Measurements from ENCODE around the gene COLEC12. TPM values are rescaled to one million over a fixed set of nuclear protein-coding genes. Genes with fewer than 3 reads are reported as not detected.

Gene COLEC12
- total RNA-seq, 1 experiment from 2014 or later, result not detected

GRCh38 chr18:355678-356077 lies 144.8 kb downstream of the COLEC12 start:
- no peak overlapping the region for H3K4me2 ChIP-seq
- no peaks in the 10 kb centered on the region for H3K4me1 ChIP-seq (replicated peaks; ENCODE audit: insufficient read depth)
- H3K79me2 ChIP-seq (ENCODE audit: low read depth), result no peaks in the 10 kb centered on the region
- H3K27me3 ChIP-seq (ENCODE audit: insufficient read depth, low read depth), result peaks cover 92% of the 10 kb centered on the region
- TF ChIP-seq CTCF (conservative IDR thresholded peaks at IDR 0.05), result no peak
- TF ChIP-seq EZH2 (IDR thresholded peaks at IDR 0.05; ENCODE audit: low read depth), result no peak
- ChIA-PET CTCF (no interaction called here), POLR2A (ENCODE audit: unreplicated experiment) (no interaction called here)
- no peaks in the 10 kb centered on the region for H3K9me3 ChIP-seq (ENCODE audit: insufficient read depth, low read depth)
- no peak overlapping the region for H2AFZ ChIP-seq
- no peak overlapping the region for H3K27ac ChIP-seq
- H4K20me1 ChIP-seq (ENCODE audit: insufficient read depth), result no peaks in the 10 kb centered on the region
- H3K4me3 ChIP-seq, result no peak overlapping the region
- H3F3A ChIP-seq (ENCODE audit: insufficient read depth, low read depth), result no peaks in the 10 kb centered on the region
- BruUV-seq (replicated peaks), result no TSS peak
- no peaks in the 10 kb centered on the region for H3K36me3 ChIP-seq (ENCODE audit: low read depth)
- intact Hi-C loops (cut with micrococcal nuclease; ENCODE audit: unreplicated experiment), result no loop called here
- no peak for DNase-seq
- no peaks in the 10 kb centered on the region for H3K9me2 ChIP-seq (ENCODE audit: insufficient read depth)

- BruUV-seq (replicated peaks), result no TSS peak
- H3K4me1 ChIP-seq (replicated peaks; ENCODE audit: insufficient read depth), result no peaks in the 10 kb centered on the region
- POLR2A ChIA-PET (ENCODE audit: unreplicated experiment), result no interaction called here
- no peaks in the 10 kb centered on the region for H3K9me3 ChIP-seq (ENCODE audit: insufficient read depth, low read depth)
- CTCF ChIA-PET, result no interaction called here
- H4K20me1 ChIP-seq (ENCODE audit: insufficient read depth), result no peaks in the 10 kb centered on the region
- TF ChIP-seq CTCF (conservative IDR thresholded peaks at IDR 0.05) (no peak), EZH2 (IDR thresholded peaks at IDR 0.05; ENCODE audit: low read depth) (no peak)
- no peak overlapping the region for H3K4me2 ChIP-seq
- H3K9me2 ChIP-seq (ENCODE audit: insufficient read depth), result no peaks in the 10 kb centered on the region
- H3K27me3 ChIP-seq (ENCODE audit: insufficient read depth, low read depth), result peaks cover 93% of the 10 kb centered on the region
- no peak overlapping the region for H2AFZ ChIP-seq
- no peak overlapping the region for H3K27ac ChIP-seq
- intact Hi-C loops (cut with micrococcal nuclease; ENCODE audit: unreplicated experiment), result no loop called here
- DNase-seq, result no peak
- H3K79me2 ChIP-seq (ENCODE audit: low read depth), result no peaks in the 10 kb centered on the region
- no peaks in the 10 kb centered on the region for H3K36me3 ChIP-seq (ENCODE audit: low read depth)
- no peaks in the 10 kb centered on the region for H3F3A ChIP-seq (ENCODE audit: insufficient read depth, low read depth)
- H3K4me3 ChIP-seq, result no peak overlapping the region
These were observed 146.0 kb downstream of the COLEC12 start for GRCh38 chr18:354471-354870.

GRCh38 chr18:354003-354402 lies 146.5 kb downstream of the COLEC12 start:
- Histone ChIP-seq H3K36me3 (ENCODE audit: low read depth) (no peaks in the 10 kb centered on the region), H3K4me3 (no peak overlapping the region), H3K4me1 (replicated peaks; ENCODE audit: insufficient read depth) (no peaks in the 10 kb centered on the region), H3K4me2 (no peak overlapping the region), H3K27me3 (ENCODE audit: insufficient read depth, low read depth) (peaks cover 93% of the 10 kb centered on the region), H3F3A (ENCODE audit: insufficient read depth, low read depth) (no peaks in the 10 kb centered on the region), H3K27ac (no peak overlapping the region), H3K79me2 (ENCODE audit: low read depth) (no peaks in the 10 kb centered on the region), H3K9me2 (ENCODE audit: insufficient read depth) (no peaks in the 10 kb centered on the region), H2AFZ (no peak overlapping the region), H4K20me1 (ENCODE audit: insufficient read depth) (no peaks in the 10 kb centered on the region), H3K9me3 (ENCODE audit: insufficient read depth, low read depth) (no peaks in the 10 kb centered on the region)
- no TSS peak for BruUV-seq (replicated peaks)
- DNase-seq, result no peak
- POLR2A ChIA-PET (ENCODE audit: unreplicated experiment), result no interaction called here
- CTCF ChIA-PET, result no interaction called here
- TF ChIP-seq EZH2 (IDR thresholded peaks at IDR 0.05; ENCODE audit: low read depth), result no peak
- TF ChIP-seq CTCF (conservative IDR thresholded peaks at IDR 0.05), result no peak
- intact Hi-C loops (cut with micrococcal nuclease; ENCODE audit: unreplicated experiment), result no loop called here
